AG09309 (cell line): ENCODE data around the gene PYGM.

Experiments used
- DNase-seq: peaks from one replicate; pipeline ENCODE4 v3.0.0-alpha.2; 2010; ENCODE audit warnings: low read depth
- H3K4me3 ChIP-seq: 2 replicates; pipeline ENCODE4 v1.5.1; 2011; ENCODE audit warnings: mild to moderate bottlenecking, low read depth, low read length, moderate library complexity; ENCODE audit not compliant: control insufficient read depth
- CTCF ChIP-seq: IDR thresholded peaks from 2 replicates; pipeline ENCODE4 v1.5.1; 2011; ENCODE audit warnings: mild to moderate bottlenecking, low read depth, low read length, inconsistent platforms; ENCODE audit not compliant: insufficient read depth, control insufficient read depth; ENCODE audit errors: missing control alignments

Gene PYGM

GRCh38 chr11:64757549-64758329, 2.0 kb downstream of the PYGM start:
- DNase-seq, result no peak
- no peak overlapping the region for H3K4me3 ChIP-seq

GRCh38 chr11:64755681-64756361, 4.0 kb downstream of the PYGM start:
- H3K4me3 ChIP-seq, result no peak overlapping the region
- no peak for TF ChIP-seq CTCF
- DNase-seq, result no peak

More at GRCh38 chr11:64757549-64758329, 2.0 kb downstream of the PYGM start:
- TF ChIP-seq CTCF, result no peak

GRCh38 chr11:64754919-64755662, 4.7 kb downstream of the PYGM start:
- no peak for TF ChIP-seq CTCF
- DNase-seq, result no peak
- H3K4me3 ChIP-seq, result no peak overlapping the region

- no peak for TF ChIP-seq CTCF
- no peak overlapping the region for H3K4me3 ChIP-seq
- DNase-seq, result no peak
Measured at GRCh38 chr11:64754124-64754918, 5.5 kb downstream of the PYGM start.

- no peak for TF ChIP-seq CTCF
- no peak overlapping the region for H3K4me3 ChIP-seq
- no peak for DNase-seq
Measured at GRCh38 chr11:64753380-64754123, 6.2 kb downstream of the PYGM start.

- no peak overlapping the region for H3K4me3 ChIP-seq
- TF ChIP-seq CTCF, result no peak
- DNase-seq, result no peak
Measured at GRCh38 chr11:64753019-64753379, 6.8 kb downstream of the PYGM start.
